GM04503 (cell line): ENCODE measurements around the gene RIT2.

Experiments
- DNase-seq: peaks from one replicate; pipeline ENCODE4 v3.0.0-alpha.2; 2012; ENCODE audit warnings: low read depth

Gene RIT2

DNA sequence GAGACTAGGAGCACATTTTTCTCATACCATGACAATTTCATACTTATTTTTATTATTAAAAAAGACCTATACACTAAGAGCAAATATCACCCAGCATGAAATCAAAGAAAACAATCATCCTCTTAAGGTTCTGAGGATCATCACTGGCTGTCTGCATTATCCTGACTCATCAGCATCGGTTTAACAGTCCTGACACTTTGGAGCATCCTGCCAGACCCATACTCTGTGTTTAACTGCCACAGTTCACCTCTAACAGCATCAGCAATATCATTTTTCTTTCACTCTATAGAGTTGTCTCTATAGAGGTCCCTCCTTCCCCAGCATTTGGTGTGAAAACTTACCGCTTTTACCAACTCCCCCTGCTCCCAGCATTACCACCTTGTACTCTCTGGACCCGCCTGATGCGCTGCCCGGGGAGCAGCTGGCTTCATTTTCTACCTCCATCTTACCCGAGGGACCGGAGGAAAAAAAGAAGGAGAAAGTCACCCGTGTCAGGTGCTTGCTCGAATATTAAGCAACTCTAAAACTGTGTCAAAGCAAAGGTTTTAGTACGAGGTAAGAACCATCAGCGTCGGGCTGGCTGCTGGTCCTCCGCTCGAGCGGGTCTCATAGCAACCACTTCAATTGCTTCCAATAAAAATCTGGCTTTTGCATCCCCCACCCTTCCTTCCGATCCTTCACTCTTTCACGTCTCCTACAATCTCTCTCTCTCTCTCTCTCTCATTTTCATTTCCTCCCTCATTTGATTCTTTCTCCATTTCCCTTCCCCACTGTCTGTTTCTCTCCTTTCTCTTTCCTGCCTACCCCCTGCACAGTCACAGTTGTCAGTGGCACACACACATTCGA lies at the start of gene RIT2:
TSS of gene RIT2 (minus strand) at position 610 of the 846 bp plus-strand sequence.
- DNase-seq, result no peak

DNA sequence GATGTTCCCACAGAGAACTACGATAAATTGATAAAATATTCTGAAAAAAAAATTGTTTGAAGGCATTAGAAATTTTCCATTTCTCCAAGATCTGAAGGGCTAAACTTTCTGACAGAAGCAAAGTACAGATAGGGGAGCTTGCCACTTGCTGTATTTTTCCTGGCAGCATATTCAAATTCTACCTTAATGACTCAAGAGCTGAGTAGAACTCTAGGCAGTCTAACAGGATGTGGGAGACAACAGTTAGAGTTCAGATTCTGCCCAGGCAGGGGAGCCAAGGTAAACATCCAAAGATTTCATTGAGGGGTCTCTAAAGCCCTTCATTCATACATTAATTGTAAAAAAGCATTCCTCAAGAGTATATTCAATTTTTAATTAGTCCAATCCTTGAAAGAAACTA lies 46.0 kb upstream of the RIT2 start:
- peak; percentile 17 for DNase-seq

DNA sequence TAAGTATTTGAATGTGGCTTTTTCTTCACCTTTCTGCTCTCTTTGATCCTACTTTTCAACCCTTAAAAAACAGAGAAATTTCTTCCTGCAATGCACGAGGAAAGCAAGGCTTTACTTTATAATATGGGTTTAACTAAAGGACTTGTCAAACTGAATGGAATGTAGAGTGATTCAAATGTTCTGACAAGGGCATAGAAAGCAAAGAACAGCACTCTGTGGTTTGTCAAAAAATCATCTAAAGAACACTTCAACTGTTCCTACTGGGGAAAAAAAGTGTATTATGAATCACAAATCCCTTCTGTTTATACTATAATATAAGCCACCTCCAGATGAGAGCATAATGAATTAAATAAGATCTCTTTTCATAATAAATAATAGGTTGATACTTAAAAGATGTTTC lies 45.0 kb upstream of the RIT2 start:
- DNase-seq, result no peak

DNA sequence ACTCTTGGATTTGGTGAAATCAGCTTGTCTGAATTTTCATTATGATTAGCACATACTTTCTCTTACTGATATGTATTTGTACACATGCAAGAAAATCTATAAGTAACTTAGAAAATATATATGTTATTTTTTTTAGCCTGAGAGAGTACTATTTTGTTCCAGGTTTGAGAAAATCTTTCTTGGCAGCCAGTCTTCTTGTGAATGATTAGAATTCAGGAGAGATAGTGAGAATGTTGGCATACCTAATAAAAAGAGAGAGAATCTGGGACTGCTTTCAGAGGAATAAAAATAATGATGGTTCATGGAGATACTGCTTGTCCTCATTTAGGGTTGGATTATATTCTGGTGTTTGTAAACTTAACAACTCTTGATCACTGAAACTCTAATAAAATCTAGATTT lies 44.4 kb upstream of the RIT2 start:
- DNase-seq, result no peak

DNA sequence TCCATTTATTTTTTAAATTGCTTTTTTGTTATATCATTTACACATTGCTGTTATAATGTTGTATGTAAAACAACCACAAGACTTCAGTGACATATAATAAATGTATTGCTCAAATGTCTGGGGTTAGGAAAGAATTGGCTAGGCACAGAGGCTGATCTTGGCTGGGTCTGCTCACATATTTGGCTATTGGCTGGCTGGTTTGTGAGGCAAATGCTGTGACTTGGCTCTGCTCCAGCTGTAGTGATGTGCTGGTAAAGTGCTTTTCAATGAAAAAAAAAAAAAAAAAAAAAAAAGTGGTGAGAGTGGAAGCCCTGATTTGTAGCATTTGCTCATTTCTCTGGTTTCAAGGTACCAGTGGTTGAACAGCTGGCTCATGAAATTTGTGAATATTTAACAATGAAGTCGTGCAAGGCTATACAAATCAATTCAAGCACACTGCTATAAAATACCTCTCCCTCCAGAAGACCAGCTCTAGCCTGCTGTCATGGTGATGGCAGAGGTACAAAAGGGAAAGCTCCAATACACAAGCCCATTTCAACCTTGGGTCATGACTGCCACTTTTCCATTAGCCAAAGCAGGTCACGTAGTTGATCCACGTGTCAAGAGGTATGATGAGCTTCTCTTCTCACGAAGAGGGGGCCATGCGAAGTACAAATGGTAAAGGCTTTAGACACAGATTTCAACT lies 43.7 kb upstream of the RIT2 start:
- DNase-seq, result no peak

DNA sequence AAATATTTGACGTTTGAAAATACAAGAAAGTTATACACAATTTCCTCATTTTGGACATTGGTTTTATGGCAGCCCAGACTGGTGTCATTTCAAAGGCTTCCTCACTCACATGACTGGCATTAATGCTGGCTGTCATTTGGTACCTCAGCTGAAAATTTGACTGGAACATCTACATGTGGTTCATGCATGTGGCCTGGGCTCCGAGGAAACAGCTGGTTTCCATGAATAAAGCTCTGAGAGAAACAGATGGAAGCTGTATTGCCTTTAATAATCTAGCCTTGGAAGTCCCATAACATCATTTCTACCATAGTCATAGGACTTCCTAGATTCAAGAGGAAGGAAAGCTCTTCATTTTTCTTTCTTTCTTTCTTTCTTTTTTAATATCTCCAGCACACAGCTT lies 42.9 kb upstream of the RIT2 start:
- DNase-seq, result no peak

DNA sequence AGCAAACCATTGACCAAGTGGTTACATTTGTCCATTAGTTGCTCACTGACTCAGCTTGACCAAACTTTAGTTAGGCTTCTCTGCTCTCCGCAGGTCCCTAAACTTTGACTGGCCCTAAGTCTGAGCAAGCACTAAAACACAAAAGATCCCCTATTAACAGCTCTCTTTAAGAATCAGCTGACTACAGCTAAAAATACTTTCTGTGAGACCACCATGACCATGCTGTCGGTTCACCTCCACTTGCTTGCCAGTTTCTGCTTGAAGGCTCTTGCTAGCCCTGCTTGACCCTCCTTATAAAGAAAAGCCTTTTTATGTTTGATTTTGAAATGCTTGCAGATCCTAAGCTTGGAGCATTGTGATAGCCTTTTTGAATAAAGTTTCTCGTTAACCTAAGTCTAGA lies 40.4 kb upstream of the RIT2 start:
- no peak for DNase-seq

DNA sequence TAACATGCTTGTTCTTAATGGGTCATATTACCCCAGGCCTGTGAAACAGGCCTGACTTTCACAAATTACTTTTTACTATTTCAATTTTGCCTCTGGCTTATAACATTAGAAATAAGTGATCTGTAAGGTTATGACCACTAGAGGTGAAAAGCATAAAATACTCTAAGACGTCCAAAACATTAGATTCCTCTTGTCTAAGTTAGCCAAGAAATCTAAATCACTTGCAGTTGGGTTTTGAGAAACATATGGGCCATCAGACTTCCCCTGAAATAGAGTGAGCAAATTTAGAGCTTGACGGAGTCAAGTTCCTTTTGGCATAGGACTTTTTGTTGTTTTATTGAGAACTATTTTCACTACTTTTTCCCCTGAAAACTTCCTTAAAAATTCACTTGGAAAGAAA lies 32.7 kb upstream of the RIT2 start:
- DNase-seq, result no peak

DNA sequence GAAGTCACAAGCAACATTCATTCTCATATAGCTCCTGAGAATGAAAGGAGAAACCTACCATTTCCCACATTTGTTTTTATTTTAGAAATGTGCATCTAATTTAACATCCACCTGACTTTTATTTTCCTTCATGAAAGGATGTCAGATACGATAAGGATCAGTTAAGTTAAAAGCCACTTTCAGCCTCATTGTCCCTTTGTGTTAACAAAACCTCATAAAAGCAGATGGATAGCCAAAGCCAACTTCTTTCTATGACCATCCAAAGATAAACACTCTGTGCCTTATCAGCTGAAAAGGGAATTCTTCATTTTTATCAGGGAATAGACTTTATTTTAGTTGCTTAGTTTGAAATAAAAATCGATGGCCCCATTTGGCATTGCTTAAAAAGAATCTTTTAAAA lies 25.7 kb upstream of the RIT2 start:
- no peak for DNase-seq

DNA sequence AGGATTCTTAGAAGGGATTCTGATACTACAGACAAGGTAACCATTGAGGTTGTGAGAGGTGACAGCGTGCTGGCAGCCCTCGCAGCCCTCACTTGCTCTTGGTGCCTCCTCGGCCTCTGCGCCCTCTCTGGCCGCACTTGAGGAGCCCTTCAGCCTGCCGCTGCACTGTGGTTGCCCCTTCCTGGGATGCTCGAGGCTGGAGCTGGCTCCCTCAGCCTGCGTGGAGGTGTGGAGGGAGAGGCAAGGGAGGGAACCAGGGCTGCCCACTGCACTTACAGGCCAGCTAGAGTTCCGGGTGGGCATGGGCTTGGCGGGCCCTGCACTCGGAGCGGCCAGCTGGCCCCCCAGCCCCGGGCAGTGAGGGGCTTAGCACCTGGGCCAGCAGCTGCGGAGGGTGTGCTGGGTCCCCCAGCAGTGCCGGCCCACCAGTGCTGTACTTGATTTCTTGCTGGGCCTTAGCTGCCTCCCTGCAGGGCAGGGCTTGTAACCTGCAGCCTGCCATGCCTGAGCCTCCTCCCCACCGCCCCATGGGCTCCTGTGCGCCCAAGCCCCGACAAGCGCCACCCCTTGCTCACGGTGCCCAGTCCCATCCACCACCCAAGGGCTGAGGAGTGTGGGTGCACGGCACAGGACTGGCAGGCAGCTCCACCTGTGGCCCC lies 23.9 kb upstream of the RIT2 start:
- DNase-seq, result no peak

DNA sequence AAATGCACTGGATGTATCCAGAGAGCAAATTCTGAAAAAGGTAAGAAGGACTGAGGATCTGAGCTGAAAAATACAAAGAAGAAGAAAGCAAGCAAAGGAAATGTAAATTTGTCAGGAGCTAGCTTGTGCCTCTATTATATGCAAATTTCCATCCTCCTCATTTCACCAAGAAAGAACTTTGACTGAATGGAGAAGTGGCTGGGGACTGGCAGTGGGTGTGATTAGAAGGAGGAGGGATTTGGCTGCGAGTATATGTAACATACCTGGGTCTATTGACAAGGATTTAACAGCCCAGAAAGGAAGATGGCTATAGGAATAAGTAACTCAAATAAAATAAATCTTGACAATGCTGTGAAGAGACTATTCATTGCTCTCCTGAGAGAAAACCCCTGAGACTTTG lies 19.4 kb upstream of the RIT2 start:
- no peak for DNase-seq

DNA sequence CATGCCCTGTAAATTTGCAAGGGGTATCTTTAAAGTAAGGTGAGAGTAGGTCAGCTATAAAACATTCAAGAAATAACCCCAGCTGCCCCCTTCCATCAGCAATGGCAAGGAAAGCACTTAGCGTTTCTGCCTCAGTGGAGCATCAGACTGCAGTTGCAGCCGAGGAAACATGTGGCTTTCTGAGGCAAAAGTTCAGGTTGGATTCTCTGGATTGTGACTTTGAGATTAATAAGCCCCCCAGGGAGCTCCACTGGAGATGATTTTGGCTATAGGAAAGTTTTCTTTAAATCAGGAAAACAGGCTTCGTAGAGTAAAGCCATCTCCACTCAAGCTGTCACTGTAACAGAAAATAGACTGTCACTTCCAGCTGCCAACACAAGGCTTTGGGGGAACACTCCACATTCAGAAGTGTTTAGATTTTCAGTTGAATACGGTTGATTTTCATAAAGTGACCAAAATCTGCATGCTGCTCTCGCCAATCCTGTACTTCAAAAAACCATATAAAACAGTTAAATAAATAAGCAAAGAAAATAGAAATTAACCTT lies 15.3 kb upstream of the RIT2 start:
- no peak for DNase-seq

DNA sequence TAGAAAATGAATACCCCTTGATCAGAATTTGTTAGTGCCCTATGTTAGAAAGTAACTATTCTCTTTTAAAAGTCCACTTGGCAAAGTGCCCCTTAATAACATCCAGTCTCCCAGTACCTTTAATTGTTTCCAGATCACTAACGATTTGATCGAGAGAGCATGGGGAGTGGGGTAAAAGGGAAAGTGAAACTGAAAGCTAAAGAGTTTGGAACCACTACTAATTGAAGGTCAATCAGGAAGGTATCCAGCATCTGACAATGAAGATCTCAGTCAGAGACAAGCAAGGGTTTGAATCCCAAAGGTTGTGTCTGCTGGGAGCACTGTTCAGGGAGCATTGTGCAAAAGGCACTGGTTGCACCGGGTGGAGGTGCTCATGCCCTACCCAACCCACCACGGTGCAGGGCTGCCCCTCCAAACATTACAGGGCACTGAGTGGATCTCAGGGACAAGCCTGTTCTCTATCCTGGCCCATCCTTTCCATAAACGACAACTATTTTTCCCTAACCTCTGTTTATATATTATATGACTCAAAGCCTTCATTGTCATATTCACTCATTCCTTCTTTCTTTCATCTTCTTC lies 14.6 kb upstream of the RIT2 start:
- DNase-seq, result no peak

DNA sequence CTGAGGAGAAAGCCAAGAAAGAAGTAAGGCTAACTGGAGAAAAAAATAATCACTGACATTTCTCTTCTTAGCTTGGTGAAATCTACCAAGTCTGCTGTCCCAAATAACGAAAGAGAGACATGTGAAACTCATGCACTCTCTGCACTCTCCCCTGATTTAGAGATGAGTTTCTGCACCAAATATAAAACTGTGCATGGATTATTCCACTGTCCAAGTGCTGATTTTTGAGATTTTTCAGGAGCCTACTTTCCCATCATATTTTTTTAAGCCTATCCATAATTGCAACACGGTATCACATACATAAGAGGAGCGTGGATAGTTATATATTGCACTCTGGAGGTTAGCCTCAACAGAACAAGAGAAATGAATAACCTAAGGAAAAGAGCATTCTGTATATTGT lies 10.0 kb upstream of the RIT2 start:
- no peak for DNase-seq

DNA sequence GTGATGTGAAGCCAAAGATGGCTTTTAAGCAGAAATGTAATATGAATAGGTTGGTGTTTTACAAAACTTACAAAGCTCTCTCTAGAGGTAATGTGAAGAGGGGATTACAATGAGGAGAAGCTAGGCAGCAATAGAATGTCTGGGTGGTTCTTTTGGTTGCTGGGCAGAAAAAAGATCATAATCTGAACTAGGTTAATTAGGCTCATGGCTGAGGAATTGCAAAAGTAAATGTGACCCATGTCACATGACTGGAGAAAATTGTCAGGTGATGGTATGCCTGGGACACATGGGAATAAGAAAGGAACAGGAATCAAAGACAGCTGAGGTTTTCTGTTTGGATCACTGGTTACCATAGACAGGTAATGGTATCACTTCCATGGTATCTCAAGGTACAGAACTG lies 7.5 kb upstream of the RIT2 start:
- DNase-seq, result no peak

DNA sequence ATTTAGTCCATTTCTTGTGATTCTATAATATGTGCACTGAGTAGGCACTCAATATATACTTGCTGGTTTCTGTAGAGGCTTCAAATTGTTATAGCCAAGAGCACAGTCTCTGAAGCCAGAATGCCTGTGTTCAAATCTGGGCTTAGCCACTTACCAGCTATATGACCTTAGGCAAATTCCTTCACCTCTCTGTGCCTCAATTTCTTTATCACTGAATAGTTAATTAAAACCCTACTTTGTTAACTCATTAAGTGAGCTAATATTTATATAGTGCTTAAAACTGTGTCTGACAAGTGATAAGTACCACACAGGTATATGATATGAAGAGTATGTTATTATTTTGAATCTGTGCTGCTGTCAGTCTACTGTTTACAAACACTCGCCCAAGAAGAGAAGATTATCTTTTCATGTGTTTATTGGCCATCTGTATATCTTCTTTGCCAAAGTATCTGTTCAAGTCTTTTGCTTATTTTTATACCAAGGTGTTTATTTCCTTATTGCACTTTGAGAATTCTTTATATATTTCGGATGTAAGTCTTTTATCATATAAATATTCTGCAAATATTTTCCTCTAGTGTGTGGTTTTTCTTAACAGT lies 1.3 kb upstream of the RIT2 start:
- DNase-seq, result no peak

DNA sequence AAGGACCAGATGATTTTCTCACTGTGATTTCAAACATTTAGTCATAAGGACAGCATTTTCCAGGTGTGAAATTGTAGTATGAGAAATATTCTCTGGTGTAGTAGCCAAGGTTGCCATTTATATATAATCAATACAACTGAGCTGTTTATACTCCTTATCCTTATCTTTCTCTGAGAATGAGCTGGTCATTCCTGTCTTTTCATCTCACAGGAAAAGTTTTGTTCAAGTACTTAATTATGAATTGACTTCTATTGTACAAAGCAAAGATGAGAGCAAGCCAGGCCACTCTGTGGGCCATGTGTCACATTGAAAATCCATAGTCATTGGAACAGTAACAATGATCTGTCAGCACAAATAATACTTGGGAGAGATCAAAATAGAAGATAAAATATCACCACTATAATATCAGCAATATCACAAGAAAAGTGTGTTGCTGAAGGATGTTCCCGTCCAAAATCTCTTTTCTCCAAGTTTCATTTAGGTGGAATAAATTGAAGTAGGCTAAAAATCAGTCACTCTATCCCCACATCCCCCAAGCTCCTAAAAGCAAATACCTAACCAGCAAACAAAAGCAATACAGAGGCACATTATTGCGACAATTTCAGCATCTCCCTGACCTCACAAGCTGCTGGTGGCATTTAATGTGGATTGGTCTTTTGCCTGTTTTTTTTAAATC lies 2.1 kb downstream of the RIT2 start:
- no peak for DNase-seq

DNA sequence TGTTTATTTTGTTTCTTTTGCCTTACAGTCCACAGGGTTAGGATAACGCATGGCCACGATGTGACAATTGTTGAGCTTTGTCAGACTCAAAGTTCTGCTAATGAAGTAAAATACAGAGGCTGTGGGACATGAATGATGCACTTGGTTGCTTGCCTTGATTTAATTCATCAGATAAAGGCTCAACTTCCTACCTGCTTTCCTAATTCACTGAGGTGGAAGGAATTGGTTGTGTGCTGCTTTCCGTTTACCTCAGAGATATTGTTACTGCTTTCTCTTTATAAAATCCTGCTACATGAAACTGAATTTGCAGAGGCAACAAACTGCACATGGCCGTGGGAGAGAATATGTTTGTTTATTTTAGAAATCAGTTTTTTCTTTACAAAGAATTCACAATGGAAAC lies 6.6 kb downstream of the RIT2 start:
- no peak for DNase-seq

DNA sequence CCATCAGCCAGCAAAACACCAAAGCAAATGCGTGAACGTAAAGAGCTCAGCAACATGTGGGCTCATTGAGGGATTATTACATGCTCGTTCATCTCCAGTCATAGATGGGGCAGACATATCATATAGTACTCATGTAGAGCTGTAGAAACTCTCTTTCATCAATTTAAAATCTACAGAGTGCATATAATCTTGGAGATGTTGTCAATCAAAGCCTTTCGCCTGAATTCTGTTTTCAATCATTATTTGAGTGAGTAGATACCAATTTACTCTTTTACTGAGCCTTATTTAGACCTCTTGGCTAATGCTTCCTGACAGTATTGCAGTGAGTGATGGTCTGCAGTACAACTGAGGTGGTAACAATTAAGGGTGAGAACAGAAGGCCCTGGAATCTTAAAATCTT lies 7.0 kb downstream of the RIT2 start:
- DNase-seq, result no peak

DNA sequence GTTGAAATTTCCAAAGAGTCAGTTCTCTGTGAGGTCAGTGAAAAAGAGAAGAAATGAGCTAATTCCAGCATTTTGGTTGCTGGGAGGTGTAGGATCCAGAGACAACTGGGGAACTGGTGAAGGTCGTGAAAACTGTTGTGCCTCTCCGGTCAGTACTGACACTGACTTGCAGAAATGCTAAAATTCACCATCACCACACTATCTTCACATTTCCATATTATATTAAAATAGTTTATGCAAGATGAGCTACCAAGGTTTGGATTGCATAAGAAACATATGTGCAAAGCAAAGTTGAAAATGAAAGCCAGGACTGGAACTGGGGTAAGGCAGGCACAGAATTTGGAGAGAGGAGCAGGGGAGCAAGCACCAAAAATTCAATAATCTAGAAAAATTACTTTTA lies 21.8 kb downstream of the RIT2 start:
- no peak for DNase-seq

DNA sequence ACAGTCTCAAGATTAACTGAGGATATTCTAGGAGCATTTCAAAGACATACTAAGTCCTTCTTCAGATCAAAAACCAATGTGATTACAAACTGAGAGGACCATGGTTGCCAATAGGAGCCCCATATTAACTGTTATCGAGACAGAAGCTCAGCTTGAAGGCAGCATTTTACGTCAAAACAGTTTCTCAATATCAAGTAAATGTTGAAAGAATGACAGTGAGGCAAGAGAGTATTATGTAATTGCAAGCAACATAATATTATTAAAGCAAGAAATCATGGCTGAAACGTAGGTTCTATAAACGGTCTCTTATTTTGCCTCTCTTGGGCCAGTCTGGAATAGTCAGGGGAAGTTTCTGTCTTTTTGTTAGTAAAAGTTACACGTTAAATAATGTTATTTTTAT lies 22.9 kb downstream of the RIT2 start:
- no peak for DNase-seq

DNA sequence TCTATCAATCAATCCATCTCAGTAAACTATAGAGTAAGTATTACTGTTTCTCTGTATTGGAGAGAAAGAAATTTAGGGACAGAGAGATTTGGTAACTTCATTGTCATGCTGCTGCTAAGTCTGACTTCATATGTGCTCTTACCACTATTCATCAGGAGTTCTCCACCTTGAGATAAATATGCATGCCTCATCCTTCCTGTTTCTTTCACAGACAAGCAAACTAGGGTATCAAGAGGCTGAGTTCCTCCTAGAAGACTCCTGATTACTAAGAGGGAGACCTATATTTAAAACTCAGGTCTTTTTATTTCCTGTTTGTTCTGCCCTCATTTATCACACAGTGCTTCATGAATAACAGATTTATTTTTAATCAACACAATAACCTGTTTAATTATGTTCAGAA lies 34.1 kb downstream of the RIT2 start:
- DNase-seq, result no peak
